Panc1 (cell line): ENCODE data around the gene POLG. TPM values are rescaled to one million over a fixed set of nuclear protein-coding genes. Genes with fewer than 3 reads are reported as not detected.
"Not testable (repeated sequence)": the region's sequence is repeated elsewhere in the genome, so short reads cannot be mapped to it uniquely, and the experiment has no call there.

Source experiments
- ATAC-seq: fragments of 200-7000 bp; cut with Tn5 transposase; 2 replicates; pipeline ENCODE4 v1.9.1; 2020; ENCODE audit warnings: mild to moderate bottlenecking, moderate library complexity
- BruUV-seq: library from RNA; stranded (reverse); fragments of 400-500 nt; replicated peaks from 2 replicates; lab custom pipeline; 2021; lab: Mats Ljungman, UMichigan
- CTCF ChIA-PET: fragments of 300-600 bp; sonication (Branson Sonifier 250); formaldehyde crosslinking; loops from one replicate; lab custom pipeline; 2022; ENCODE audit warnings: antibody characterized with exemption; lab: Charles Lee
- POLR2A ChIA-PET: fragments of 300-600 bp; sonication (Branson Sonifier 250); formaldehyde crosslinking; loops from one replicate; lab custom pipeline; 2022; ENCODE audit warnings: antibody characterized with exemption; lab: Charles Lee
- DNase-seq: peaks from one replicate; pipeline ENCODE4 v3.0.0-alpha.2; 2010; ENCODE audit warnings: low read depth, low spot score
- H3K27ac ChIP-seq: 2 replicates; pipeline ENCODE4 v1.5.1; 2011; ENCODE audit warnings: mild to moderate bottlenecking, low read length, inconsistent platforms
- H3K27me3 ChIP-seq: fragments of 200-500 bp; sonication (Bioruptor generic); 2 replicates; pipeline ENCODE4 v1.6.0; 2014; ENCODE audit warnings: low read length, inconsistent platforms; ENCODE audit not compliant: control insufficient read depth, insufficient read depth
- H3K36me3 ChIP-seq: fragments of 200-500 bp; sonication (Bioruptor generic); 2 replicates; pipeline ENCODE4 v1.5.1; 2014; ENCODE audit warnings: inconsistent platforms, mild to moderate bottlenecking, low read length, moderate library complexity; ENCODE audit not compliant: control insufficient read depth, insufficient read depth
- H3K4me1 ChIP-seq: 2 replicates; pipeline ENCODE4 v1.5.1; 2011; ENCODE audit warnings: inconsistent platforms, mild to moderate bottlenecking, low read length, moderate library complexity; ENCODE audit not compliant: control insufficient read depth, insufficient read depth
- H3K4me3 ChIP-seq, 2 experiments: 2 replicates each; pipeline ENCODE4 v1.5.1; 2011 to 2012; ENCODE audit warnings: low read depth in 2 of 2, low read length in 2 of 2, mild to moderate bottlenecking in 2 of 2, inconsistent platforms in 1 of 2, moderate library complexity in 1 of 2
- H3K9me3 ChIP-seq: fragments of 200-500 bp; sonication (Bioruptor generic); 2 replicates; pipeline ENCODE4 v1.5.1; 2014; ENCODE audit warnings: low read depth, mild to moderate bottlenecking, inconsistent platforms, low read length, moderate library complexity; ENCODE audit not compliant: control insufficient read depth, insufficient read depth
- CTCF ChIP-seq: fragments of 450-650 bp; IDR thresholded peaks from 2 replicates; pipeline ENCODE4 v1.5.1; 2017; ENCODE audit warnings: mild to moderate bottlenecking
- POLR2AphosphoS5 ChIP-seq: IDR thresholded peaks from 2 replicates; pipeline ENCODE4 v1.6.1; 2012; ENCODE audit warnings: mild to moderate bottlenecking, low read depth, low read length, moderate library complexity
- REST ChIP-seq, 2 experiments: IDR thresholded peaks; 2 replicates each; pipeline ENCODE4 v1.6.1; 2011 to 2012; ENCODE audit warnings: low read depth in 2 of 2, control low read depth in 1 of 2, low read length in 1 of 2, mild to moderate bottlenecking in 1 of 2, moderate library complexity in 1 of 2; ENCODE audit not compliant: insufficient read depth in 1 of 2
- SIN3A ChIP-seq: IDR thresholded peaks from 2 replicates; pipeline ENCODE4 v1.6.1; 2012; ENCODE audit warnings: low read depth, mild to moderate bottlenecking, low read length, moderate library complexity, borderline replicate concordance; ENCODE audit not compliant: insufficient read depth
- TCF7L2 ChIP-seq: IDR thresholded peaks from 2 replicates; pipeline ENCODE4 v1.6.1; 2011; ENCODE audit warnings: mild to moderate bottlenecking, low read depth, low read length, inconsistent platforms
- in situ Hi-C: cut with HindIII; loops from 2 replicates; pipeline ENCODE4 v1.10.0; 2016; ENCODE audit warnings: low sequenced_read_pairs, low pct_unique_long_range_greater_than_20kb
- intact Hi-C: fragments of 100-400 bp; cut with micrococcal nuclease; formaldehyde crosslinking; loops from one replicate; pipeline ENCODE4 v1.10.0; 2022; ENCODE audit not compliant: unreplicated experiment
- total RNA-seq: library from RNA; stranded (reverse); gene quantifications from one replicate; pipeline ENCODE4 v1.2.1, GENCODE V29; 2021; ENCODE audit not compliant: unreplicated experiment

The POLG gene
- total RNA-seq, 1 experiment from 2014 or later, result 95.2 TPM

- in situ Hi-C loops (no loop called here), intact Hi-C loops (no loop called here)
- ChIA-PET POLR2A (no interaction called here), CTCF (no interaction called here)
- Histone ChIP-seq H3K27me3 (no peaks in the 10 kb centered on the region), H3K27ac (no peak overlapping the region), H3K9me3 (no peaks in the 10 kb centered on the region), H3K4me3 (no peak overlapping the region), H3K36me3 (peaks cover 41% of the 10 kb centered on the region), H3K4me1 (no peaks in the 10 kb centered on the region)
- ATAC-seq, result no peak
- DNase-seq, result no peak
- TF ChIP-seq TCF7L2 (no peak), CTCF (no peak), REST (IDR thresholded peaks at IDR 0.05; ENCODE audit: insufficient read depth in 1 of 2, low read depth in 2 of 2, low read length in 1 of 2) (no peak), POLR2AphosphoS5 (no peak), SIN3A (no peak)
- BruUV-seq, result TSS peak; percentile 54
Measured at GRCh38 chr15:89282631-89283030, 52.0 kb downstream of the POLG start.

GRCh38 chr15:89278307-89278706, 56.3 kb downstream of the POLG start:
- in situ Hi-C loops (no loop called here), intact Hi-C loops (no loop called here)
- BruUV-seq, result no TSS peak
- no peak for DNase-seq
- H3K36me3 ChIP-seq, result peaks cover 53% of the 10 kb centered on the region
- ChIA-PET CTCF (no interaction called here), POLR2A (interaction anchor here (0.6 kb wide), 1 partner anchor 31 kb away, joined by 4 read pairs; no protein-coding TSS in a partner anchor)
- no peak for ATAC-seq
- no peak for TF ChIP-seq TCF7L2
- TF ChIP-seq SIN3A, result no peak
- TF ChIP-seq POLR2AphosphoS5, result no peak
- no peak for TF ChIP-seq CTCF
- no peak for TF ChIP-seq REST (IDR thresholded peaks at IDR 0.05; ENCODE audit: insufficient read depth in 1 of 2, low read depth in 2 of 2, low read length in 1 of 2)
- no peaks in the 10 kb centered on the region for H3K27me3 ChIP-seq
- no peak overlapping the region for H3K27ac ChIP-seq
- no peaks in the 10 kb centered on the region for H3K9me3 ChIP-seq
- H3K4me1 ChIP-seq, result no peaks in the 10 kb centered on the region
- no peak overlapping the region for H3K4me3 ChIP-seq

- ATAC-seq, POLR2A ChIA-PET, H3K4me1 ChIP-seq, in situ Hi-C loops, DNase-seq, BruUV-seq, intact Hi-C loops, H3K27ac ChIP-seq, H3K4me3 ChIP-seq, H3K9me3 ChIP-seq, CTCF ChIA-PET, H3K27me3 ChIP-seq: not testable (repeated sequence)
- peaks cover 44% of the 10 kb centered on the region for H3K36me3 ChIP-seq
Measured at GRCh38 chr15:89277281-89277680, 57.3 kb downstream of the POLG start.
